Eye (tissue), 1 donor: ENCODE data around the gene NSMCE3.
"Not testable (repeated sequence)": the region's sequence is repeated elsewhere in the genome, so short reads cannot be mapped to it uniquely, and the experiment has no call there.

Experiments used
- DNase-seq: peaks from one replicate; pipeline ENCODE4 v3.0.0-alpha.2; 2015

The NSMCE3 gene

DNA sequence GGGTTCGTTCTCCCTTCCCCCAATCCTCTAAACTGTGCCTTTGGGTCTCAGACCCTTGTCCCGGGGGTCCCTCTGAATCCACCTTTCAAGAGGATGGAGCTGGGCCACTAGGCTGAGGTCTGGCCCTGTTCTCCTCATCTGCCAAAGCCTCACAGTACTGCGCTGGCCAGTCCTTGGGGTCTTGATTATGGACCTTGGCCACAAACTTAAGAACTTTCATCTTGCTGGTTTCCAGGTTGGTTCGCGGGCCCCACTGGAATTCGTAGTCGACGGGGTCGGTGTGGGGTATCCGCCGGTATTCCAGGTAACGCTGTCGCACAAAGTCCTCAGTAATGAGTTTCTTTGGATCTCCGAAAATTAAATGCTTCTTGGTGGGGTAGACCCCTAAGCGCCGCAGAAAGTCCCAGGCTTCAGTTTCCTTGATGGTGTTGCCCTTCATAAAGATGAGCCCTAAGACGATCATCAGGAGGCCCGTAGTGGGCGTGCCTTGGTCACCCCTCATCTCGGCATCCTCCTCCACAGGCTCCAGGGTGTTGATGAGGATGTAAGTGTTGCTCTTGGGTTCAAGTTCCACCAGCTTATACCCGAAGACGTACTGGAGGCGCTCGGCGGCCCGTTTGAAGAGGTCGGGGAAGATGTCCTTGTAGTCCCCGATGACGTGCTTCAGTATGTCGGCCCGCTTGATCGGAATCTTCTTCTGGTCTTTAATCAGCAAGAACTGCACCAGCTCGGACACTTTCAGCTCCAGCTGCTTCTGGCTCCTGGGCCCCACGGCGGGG, 727 bp downstream of the NSMCE3 start:
- peak; percentile 88 for DNase-seq

DNA sequence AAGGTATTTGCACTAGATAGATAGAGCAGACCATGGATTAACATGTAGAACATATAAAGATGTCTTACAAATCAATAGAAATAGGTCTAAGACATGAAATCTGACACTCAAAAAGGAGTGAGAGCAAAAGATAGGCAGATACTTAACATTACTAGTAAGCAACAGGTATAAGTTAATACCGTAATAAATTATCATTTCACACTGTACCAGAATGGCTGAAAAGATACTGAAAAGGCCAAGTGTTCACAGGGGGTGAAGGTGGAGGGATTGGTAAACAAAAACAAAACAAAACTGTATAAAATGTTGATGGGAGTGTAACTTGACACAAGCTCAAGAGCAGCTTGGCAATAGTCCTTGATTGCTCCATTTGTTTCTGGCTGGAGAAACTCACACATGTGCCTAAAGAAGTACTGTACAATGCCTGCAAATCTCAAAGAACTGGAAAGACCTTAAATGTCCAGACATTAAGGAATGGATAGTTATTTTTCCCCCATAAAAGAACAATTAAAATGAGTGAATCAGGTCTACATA, 3.5 kb downstream of the NSMCE3 start:
- no peak for DNase-seq

DNA sequence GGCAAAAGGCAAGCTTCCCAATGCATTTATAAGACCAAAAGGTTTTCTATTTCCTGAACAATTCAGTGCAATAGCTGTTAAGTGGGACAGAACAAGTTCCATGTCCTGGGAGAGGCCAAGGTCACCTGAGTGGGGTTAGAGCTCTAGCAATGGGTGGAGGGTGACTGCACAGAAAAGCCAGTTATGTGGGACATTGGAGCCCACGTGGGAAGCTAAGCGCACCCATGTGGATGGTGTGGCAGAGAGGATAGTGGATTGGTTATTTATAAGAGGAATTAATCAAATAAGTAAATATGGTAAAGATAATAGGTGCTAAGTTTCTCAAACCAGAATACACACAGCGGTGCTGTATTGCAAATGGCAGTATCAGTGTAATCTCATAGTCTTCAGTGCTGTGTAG, 6.3 kb downstream of the NSMCE3 start:
- no peak for DNase-seq

DNA sequence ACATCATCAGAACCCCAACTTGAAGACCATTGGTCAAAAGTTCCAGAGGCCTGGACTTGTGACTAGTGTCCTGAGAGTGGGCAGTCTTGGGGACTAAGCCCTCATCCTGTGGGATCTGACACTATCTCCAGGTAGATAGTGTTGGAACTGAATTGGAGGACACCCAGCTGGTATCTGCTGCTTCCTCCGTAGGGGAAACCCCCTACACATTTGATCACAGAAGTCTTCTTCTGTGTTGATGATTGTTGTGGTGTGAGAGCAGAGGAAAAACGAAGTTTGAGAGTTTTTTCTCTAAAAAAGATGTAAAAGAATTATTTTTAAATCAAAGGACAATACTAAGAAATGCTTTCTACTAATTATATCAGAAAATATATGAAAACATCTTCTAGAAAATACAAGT, 6.9 kb downstream of the NSMCE3 start:
- DNase-seq: no peak

DNA sequence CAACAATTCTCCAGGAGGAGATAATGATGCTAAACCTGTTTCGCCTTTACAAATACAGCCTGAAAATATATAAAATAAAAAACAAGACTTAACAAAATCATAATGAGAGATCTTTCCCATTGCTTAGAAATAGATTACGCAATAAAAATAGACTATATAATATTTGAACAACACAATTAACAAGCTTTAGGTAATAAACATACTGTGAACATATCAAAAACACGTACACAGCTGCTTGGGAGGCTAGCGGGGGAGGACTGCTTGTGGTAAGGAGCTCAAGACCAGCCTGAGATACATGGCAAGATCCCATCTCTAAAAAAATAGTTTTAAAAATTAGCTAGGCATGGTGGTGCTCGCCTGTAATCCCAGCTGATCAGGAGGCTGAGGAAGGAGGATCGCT, 8.7 kb downstream of the NSMCE3 start:
- no peak for DNase-seq

DNA sequence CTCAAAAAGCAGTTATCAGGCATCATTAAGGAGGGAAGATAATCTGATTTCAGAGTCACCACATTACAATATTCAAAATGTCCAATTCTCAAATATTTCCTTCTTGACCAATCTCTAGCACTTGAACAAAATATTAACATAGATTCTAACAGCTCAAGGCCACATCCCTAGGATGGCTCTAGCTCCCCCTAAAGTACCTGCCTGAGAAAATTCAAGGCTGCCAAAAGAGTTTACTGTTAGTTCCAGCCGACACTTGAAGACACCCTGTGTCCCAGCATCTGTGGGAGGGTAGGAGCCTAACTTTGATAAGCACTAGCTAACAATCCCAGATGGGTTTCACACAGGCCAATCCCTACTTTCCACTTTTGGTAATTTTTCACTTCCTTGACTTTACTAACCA, 10.4 kb downstream of the NSMCE3 start:
- DNase-seq: no peak

DNA sequence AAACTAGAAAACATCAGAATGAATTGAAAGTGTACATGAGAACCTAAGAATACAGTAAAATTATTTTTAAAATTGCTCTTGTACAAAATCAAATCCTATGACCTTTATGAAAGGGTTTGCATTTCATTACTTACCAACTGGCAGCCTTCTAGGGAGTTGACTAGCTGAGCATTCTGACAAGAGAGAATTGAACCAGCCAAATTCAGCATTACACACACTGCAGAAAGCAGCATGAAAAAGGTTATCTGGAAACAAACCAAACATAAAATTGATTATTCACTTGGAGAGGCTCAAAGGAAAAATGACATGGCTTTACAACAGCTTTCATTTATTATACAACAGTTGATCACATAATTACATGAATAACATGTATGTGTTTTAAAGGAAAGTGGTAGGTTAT, 17.4 kb downstream of the NSMCE3 start:
- peak; percentile 13 for DNase-seq

DNA sequence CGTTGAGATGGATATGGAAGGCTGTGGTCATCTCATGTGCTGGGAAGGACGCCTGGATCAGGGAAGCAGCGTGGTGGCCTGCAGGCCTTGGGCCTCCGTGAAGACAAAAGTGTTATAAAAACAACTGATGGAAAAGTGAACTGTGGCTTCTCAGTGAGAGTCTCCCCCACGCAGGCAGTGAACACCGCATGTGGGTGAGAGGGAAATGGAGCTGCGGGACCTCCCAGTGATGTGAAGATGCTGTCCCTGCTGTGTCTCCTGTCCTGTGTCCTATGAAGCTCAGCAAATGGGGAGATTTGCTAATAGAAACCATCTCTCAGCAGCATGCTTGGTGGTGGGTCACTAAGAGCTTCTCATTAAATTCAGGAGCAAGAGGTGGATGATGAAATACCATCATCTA, 25.1 kb downstream of the NSMCE3 start:
- no peak for DNase-seq

DNA sequence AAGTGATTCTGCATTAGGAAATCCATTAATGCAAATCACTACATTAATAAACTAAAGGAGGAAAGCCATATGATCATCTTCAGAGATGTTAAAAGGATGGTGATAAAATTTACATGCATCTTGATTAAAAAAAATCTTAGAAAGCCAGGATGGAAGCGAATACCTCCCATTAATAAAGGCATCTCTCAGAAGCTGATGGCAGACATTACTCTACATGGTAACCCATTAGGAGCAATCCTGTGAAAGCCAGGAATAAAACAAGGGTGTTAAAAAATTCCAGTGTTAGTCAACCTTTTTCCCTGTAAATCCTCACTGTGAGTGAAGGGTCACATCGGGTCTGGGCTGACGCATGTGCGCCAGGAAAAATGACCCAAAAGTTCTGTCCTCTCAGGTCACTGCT, 25.5 kb downstream of the NSMCE3 start:
- no peak for DNase-seq

DNA sequence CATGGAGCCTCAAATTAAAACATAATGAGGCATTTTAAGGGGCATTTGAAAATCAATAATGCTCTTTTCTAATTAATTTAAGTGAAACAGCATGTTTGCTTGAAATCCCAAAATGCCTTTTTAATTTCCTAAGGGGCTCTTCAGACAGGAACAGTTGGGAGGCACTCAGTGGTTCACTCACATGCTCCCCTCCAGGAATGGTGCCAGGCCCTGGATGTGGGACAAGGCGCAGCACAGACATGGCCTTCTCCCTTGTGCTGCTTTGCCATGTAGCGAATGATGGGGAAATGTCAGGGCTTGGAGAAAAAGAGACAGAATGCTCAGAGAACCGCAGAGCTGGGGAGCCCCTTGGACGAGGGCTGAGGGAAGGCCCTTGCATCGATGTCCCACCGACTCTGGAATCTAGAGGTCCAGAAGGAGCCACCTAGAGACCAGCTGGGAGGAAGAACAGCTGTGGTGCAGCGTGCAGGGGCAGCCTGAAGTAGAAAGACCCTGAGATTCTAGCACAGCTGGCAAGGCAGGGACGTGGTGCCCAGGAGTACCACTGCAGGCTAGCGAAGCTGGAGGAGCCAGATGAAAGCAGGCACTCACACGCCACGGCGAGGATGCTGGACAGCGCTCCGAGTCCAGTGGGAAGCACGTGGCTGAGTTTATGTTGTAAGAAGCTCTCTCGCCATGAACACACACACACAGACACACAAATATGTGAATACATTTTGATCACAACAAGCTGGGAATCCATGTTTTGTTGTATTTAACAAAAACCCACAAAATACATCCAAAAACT, 27.0 kb downstream of the NSMCE3 start:
- DNase-seq: peak; percentile 30

DNA sequence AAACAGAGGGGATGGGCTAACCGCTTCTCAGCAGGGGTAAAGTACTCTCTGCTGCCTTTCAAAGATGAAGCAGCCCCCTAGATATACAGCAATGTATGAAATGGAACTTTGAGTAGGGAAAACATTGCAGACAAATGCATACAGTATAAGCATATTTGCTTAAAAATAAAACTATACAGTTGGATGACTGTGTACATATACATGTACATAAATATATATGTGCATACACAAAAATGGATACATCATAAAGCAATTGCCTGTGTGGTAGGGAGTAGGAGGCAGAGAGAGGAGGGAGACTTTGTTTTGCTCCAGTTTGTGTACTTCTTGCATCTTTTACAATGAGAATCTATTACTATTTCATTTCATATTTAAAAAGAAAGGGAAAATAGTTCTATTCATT, 28.4 kb downstream of the NSMCE3 start:
- DNase-seq: no peak

DNA sequence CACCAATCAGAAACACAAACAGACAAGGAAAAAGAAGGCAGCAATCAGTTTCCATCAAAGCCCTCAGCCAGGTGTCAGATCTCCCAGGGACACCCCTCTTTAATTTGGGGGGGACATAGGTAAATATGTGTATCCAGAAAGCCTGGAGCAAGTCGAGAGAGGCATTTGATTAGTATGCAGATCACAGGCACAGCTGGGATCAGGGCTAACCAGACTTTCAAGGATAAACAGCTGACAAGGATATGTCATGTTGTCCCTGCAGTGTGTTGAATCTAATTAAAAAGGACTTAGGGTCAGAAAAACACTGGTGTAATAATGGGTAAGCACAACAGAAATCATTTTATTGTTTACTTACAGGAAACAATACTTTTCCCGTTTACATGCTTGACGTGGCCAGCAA, 30.2 kb downstream of the NSMCE3 start:
- DNase-seq: no peak

DNA sequence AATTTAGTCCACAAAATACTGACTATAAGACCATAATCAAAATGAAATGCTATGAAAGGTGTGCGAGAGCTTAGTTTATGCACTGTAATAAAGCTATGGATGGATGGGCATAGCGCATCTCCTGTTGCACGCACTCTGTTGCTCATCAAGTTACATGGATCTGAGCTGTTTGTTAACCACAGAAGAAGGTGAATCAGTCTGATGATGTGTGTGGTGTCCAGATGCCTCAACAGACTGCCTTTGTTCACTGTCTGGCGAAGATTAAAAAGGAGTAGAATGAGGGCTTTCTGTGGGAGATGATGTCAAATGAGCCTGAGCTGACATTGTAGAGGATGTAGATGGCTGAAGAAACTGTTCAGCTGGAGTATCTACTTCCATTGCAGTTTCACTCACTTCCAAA, 36.1 kb downstream of the NSMCE3 start:
- no peak for DNase-seq

DNA sequence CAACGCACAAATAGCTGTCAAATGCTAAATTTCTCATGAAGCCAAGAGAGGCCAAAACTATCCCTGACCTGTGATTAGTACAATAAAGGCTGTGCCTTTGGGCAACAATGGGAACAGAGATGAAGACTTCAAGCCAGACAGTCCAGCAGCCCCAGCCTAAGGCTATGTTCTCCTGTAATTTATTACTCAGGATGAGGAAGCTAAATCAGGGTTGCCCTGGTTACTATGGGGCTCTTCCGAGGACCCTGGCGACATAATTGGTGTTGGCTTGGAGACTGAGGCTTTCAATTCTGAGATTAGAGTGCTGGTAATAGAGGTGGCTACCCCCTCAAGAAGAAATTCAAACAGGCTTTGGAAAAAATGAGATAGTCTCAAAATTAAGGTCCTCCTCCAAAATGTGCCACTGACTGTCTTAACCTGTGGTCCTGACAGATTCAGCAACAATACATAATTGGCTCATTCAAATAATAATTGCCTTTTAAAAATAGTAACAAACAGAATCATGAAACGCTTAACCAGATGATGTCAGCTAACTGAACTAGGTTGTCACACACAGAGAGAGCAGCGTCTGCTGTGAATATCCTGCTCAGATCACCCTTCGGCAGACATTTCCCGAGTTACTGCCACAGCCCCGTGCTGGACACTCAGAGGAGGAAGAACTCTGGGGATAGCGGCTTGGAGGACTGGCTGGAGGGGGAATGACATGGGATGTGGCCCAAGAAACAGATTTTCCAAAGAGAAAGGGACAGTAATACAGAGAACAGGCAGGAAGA, 43.0 kb downstream of the NSMCE3 start:
- DNase-seq: peak; percentile 44

DNA sequence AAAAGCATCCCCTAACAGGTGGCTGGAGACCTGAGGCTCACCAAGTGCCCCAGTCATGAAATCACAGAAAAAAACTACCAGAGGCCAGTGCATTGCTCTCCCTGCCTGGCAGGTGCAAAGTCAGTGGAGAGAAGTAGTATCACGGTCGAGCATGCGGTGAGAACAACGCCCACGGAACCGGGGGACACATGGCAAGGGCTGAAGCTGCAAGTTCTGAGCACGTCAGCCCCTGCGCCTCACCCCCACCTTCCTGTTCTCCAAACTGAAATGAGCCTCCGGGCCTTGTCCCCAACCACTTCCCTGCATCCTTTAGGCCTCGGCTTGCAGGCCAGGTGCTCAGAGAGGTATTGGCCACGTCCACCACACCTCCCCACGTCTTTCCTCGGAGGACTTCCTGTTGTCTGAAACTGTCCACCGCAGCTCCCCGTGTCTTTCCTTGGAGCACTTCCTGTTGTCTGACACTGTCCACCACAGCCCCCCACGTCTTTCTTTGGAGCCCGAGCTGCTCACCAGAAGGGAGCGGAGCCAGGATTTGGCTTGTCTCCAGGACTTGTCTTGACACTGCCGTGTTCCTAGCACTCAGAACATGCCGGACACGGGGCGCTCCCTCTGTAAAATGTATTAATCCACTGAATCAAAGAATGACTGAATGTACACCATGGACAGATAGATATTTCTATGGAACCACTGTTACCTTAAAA, 43.9 kb downstream of the NSMCE3 start:
- DNase-seq: no peak

DNA sequence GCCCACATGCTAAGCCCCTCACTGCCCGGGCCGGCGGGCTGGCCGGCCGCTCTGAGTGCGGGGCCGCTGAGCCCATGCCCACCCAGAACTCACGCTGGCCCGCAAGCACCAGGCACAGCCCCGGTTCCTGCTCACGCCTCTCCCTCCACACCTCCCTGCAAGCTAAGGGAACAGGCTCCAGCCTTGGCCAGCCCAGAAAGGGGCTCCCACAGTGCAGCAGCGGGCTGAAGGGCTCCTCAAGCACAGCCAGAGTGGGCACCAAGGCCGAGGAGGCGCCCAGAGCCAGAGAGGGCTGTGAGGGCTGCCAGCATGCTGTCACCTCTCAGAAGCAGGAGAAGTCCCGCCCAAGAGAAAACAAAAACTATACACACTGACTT, 44.6 kb downstream of the NSMCE3 start:
- DNase-seq: not testable (repeated sequence)

DNA sequence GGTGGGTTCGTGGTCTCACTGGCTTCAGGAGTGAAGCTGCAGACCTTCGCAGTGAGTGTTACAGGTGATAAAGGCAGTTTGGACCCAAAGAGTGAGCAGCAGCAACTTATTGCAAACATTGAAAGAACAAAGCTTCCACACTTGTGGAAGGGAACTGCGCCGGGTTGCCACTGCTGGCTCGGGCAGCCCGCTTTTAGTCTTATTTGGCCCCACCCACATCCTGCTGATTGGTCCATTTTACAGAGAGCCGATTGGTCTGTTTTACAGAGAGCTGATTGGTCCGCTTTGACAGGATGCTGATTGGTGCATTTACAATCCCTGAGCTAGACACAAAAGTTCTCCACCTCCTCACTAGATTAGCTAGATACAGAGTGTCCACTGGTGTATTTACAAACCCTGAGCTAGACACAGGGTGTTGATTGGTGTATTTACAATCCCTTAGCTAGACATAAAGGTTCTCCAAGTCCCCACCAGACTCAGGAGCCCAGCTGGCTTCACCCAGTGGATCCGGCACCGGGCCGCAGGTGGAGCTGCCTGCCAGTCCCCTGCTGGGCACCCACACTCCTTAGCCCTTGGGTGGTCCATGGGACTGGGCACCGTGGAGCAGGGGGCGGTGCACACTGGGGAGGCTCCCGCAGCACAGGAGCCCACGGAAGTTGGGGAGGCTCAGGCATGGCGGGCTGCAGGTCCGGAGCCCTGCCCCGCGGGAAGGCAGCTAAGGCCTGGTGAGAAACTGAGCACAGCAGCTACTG, 45.2 kb downstream of the NSMCE3 start:
- DNase-seq: not testable (repeated sequence)

DNA sequence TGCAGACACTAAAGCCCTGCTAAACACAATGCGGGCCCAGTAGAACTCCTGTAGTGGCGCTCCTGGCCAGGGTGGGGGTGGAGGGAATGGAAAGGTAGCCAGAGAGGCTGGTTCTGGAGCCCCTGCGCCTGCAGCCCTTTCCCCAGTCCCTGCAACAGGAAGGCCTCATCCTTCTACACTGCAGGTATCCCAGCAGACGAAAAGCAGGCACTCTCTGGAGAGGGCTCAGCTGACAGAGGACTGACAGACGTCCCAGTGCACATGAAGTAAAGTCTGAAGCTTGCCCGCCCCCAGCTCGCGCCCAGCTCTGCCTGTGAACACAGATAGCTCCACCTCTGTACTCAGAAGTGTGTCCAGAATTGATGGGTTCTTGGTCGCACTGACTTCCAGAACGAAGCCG, 46.0 kb downstream of the NSMCE3 start:
- no peak for DNase-seq

DNA sequence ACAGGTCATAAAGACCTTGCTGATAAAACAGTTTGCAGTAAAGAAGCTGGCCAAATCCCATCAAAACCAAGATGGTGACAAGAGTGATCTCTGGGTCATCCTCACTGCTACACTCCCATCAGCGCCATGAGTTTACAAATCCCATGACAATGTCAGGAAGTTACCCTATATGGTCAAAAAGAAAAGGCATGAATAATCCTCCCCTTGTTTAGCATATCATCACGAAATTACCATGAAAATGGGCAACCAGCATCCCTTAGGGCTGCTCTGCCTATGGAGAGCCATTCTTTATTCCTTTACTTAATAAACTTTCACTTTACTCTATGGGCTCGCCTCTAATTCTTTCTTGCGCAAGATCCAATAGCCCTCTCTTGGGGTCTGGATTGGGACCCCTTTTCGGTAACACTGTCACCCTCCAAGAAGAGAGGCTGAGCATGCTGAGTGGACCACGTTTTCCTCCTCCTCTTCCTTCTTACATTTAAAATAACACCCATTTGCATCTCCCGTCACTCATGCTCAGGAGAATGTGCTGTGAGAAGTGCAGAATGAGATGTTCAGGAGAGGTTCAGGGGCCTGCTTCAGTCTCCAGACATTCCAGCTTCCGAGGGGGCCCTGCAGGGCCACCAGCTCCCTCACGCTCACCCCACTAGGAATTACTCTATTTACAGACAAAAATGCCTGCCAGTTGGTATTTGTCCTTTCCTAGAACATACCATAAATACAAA, 47.3 kb downstream of the NSMCE3 start:
- DNase-seq: no peak

DNA sequence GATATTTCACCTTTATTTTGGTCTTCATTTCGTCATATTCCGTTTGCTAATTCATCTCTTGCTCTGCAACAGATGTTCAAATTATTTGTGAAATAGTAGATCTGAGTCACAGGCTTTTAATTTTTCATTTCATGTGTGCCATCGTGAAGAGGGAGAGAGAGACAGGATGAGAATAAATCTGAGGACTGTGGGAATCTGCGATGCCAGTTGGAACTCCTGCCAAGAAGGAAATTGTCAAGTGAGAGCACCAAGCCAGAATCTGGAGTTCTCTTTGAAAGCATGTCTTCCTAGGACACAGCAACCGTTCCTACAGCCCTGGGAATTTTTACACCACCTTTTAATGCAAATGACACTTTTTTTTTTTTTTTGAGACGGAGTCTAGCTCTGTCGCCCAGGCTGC, 48.8 kb downstream of the NSMCE3 start:
- no peak for DNase-seq

DNA sequence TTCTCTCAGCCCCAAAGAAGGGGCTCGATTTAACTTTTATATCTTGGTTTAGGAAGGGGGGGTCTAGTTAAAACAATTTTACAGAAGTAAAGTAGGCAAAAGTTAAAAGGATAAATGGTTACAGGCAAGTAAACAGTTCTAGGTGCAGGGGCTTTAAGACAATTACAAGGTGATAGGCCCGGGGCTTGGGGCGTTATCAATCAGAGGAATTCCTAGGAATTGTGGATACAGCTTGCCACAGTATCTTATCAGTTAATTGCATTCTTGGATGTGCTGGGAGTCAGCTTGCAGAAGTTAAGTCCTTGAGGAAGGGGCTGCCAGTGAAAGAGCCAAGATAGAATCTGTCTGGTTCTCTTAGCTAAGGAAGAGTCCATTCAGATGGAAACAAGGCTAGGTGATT, 52.7 kb downstream of the NSMCE3 start:
- no peak for DNase-seq
